HG03095 (cell line): ENCODE results near the gene OR51A7.
"Not testable (repeated sequence)": the region's sequence is repeated elsewhere in the genome, so short reads cannot be mapped to it uniquely, and the experiment has no call there.

Experiments used
- ATAC-seq: cut with Tn5 transposase; IDR thresholded peaks from one replicate; pipeline ENCODE4 v1.9.1; 2021; ENCODE audit warnings: moderate library complexity; ENCODE audit not compliant: unreplicated experiment

OR51A7 gene

GRCh38 chr11:4947505-4947904 is 43.9 kb downstream of the OR51A7 start, which contains the start of gene OR51A4:
Gene OR51A4 (minus strand): TSS chr11:4947605. CDS start chr11:4947100, 505 bp downstream.
- ATAC-seq = no peak

GRCh38 chr11:4955613-4956012 is 52.0 kb downstream of the OR51A7 start, which contains the start of gene OR51A2:
Gene OR51A2 (minus strand): TSS chr11:4955713. CDS start chr11:4955713, 0 bp downstream.
- ATAC-seq = not testable (repeated sequence)

GRCh38 chr11:4957396-4957795 is 53.8 kb downstream of the OR51A7 start:
- ATAC-seq = no peak
